Occipital lobe (tissue), 2 donors: ENCODE data around the gene ENOX2. TPM values are rescaled to one million over a fixed set of nuclear protein-coding genes. Genes with fewer than 3 reads are reported as not detected.

ENCODE experiments used
- DNase-seq: peaks from one replicate; lab custom pipeline; 2025; lab: John Stamatoyannopoulos, UW
- total RNA-seq: library from RNA; depleted of rRNA; stranded (reverse); fragments of >200 nt; gene quantifications from one replicate; pipeline ENCODE4 v1.2.3, GENCODE V29; 2014

ENOX2 gene
- total RNA-seq, 1 donor from 2014 or later = 5.1 TPM

DNA sequence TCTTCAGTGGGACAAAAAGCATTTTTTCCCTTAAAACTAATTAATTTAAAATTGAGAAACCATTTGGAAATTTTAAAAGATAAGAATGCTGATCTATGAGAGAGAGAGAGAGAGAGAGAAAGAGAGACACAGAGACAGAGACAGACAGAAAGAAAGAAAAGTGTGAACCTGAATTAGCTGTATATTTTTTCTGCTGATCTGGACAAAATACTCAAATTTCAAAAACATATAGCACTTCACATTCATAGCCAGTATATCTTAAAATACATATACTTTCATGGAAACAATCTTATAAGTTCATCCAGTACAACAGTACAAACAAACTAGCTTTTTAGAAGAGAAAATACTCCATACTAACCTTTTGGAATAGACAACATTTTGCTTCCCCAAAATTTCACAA is 18.4 kb downstream of the ENOX2 start:
- no peak for DNase-seq

DNA sequence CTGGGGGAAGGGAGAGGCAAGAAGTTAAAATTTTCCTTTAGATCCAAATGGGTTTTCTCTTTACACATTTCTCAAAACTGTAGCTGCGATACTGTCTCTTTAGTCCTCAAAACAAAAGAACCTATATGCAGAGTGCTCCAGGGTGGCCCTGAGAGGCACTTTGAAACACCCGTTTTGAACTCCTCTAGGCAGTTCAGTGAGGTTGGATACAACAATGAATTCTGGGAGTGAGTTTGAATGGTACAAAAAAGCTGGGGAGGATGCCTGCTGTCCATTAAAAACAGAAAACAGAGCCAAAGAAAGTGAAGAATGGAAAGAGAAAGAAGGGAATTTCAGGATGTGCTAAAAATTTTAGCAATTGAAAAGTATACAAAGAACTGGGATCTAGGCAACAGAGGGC is 23.1 kb downstream of the ENOX2 start:
- no peak for DNase-seq

DNA sequence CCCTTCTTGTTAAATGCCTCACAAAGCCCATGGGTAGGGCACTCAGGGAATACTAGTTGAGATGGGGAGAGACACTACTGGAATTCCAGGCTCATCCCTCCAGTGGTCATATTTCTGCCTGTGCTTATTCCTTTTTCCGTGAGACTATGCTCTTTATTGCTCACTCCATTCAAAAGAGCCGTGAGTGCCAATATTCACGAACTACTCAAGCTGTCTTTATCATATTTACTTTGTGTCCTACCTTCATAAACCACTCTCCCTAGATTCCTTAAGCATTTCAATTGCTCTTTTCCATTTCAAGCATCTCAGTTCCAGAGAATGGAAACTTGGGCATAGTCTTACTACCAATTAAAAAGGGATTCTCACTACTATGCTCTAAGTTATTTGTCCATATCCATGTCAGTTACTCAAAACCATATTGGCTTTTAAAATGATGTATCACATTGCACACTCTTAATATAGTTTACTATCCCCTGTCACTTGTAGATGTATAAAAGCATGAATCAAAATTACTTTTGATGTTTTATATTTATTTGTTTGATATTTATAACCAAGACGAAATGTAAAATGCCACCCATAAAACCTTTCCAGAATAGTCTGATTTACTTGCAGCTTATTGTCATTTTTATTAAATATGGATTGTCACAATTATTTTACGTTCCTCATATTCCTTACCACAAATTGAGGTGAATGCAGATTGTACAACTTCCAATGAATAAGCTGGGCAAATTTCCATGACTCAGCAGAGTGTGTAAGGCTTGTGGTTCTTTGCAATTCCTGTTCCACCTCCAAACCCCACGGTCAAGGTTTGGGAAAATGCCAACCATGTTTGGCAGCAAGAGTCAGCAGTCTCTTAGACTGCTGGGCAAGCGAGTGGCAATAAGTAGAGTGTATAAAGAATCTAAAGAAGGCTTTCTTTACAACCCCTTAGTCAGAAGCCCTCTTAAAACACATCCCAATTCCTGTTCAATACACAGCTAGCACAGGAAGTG is 24.4 kb downstream of the ENOX2 start:
- no peak for DNase-seq

DNA sequence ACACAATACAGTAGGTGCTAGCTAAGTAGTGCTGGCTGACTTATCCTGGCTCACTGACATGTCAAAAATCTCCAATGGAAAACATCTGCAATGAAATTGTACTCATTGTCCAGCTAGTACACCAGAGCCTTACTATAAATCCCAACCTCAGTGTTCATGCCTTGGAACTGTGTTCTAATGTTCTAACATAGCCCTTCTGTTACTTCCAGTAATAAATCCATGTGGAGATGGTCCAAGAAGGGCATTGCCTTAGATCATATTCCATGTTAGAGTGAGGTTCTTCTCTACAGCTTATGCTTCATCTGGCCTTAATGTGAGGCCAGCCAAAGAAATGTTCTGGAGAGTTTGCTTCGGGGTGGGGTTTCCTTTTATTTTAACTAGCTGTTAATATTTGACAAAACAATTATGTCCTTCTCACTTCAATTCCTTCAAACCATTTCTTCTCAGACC is 25.1 kb downstream of the ENOX2 start:
- DNase-seq = no peak

DNA sequence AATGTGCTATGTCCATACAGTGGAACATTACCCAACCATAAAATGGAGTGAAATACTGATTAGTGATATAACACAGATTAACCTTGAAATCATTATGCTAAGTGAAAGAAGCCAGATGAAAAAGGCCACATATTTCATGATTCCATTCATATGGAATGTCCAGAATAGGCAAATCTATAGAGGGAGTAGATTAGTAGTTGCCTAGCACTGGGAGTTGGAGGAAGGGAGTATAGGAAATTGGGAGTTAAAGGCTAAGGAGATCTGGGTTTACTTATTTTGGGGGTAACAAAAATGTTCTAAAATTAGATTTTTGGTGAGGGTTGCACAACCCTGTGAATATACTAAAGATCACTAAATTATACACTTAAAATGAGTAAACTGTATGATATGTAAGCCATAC is 26.8 kb downstream of the ENOX2 start:
- DNase-seq = no peak

DNA sequence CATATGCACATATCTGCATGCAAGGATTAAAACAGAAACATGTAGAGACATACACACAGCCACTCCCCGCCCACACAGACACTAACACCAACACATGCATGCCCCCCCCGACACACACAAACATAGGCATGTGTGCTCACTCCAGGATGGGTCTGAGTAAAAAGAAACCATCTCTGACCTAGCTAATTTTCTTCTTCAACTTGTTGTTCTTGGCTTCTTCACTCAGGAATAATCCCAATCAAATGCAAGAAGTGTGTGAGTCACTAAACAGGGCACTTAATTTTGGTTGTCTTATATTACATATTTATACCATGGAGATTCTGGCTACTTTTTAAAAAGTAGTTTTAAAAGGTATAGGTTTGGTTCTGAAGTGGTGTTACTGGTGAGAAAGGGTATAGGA is 28.3 kb downstream of the ENOX2 start:
- no peak for DNase-seq

DNA sequence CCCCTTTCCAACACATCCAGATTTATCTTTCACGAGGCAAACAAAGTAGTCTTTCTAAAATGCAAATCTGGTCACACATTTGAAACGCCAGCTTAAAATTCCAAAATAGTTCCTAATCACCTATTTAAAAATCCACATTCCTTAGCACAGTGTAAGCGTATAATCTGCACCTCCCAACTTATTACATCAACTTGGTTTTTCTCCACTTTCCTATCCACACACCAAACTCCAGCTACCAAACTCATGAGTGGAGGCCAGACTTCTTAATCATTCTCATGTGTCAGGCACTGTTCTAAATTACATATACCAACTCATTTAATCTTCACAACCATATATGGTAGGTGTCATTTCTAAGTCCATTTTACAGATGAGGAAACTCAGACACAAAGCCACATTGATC is 33.8 kb downstream of the ENOX2 start:
- DNase-seq = no peak

DNA sequence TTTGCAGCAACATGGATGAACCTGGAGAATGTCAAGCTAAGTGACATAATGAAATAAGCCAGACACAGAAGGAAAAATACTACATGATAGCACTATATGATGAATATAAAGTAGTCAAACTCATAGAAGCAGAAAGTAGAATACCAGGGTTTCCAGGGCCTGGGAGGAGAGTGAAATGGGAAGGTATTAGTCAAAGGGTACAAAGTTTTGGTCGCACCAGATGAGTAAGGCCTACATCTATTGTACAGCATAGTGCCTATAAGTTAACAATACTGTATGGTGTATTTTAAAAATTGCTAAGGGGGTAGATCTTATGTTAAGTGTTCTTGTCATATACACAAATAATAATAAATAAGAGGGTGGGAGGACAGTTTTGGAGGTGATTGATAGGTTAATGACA is 41.5 kb downstream of the ENOX2 start:
- DNase-seq = no peak

DNA sequence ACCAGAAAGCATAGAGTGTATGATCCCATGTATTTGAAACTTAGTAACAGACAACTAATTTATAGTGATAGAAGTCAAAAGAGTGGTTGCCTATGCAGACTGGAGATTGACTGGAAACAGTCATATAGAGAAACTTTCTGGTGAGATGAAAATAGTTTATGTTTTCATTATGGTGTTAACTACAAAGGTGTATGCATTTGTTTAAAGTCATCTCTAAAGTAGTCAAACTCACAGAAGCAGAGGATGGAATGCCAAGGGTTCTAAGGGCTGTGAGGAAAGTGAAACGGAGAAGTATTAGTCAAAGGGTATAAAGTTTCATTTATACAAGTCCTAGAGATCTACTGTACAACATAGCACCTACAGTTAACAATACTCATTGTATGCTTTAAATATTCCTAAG is 45.8 kb downstream of the ENOX2 start:
- no peak for DNase-seq

DNA sequence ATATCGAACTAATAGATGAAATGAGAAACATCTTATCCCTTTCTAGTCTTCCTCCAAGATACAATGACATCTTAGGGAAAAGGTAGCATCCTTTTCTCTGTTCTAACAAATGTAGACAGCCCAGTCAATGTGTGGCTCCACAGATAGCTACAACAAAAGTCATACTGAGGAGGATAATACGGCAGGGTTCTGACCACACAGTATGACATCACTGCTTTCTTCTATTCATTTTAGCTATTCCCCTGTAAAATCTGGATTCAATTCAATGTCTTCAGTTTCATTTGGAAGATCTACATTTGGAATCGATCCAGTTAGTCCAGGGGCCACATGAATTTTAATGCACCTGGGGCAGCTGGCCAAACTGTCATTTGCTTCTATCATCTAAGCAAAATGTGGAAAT is 51.4 kb downstream of the ENOX2 start:
- no peak for DNase-seq

DNA sequence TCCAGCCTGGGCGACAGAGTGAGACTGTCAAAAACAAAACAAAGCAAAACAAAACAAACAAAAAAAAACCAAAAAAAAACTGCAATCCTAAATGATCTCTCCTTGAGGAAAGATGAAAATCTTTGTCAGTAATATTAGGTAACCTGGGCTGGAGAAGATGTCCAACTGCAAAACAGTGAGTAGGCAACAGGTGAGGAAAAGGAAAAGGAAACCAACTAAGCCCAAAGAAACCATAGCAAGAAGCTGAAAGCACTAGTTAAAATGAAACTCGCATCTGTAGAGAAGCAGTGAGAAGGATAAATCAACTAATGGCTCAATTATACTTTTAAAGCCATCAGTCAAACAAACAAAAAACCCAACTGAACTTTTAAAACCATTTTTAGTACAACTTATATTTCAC is 54.2 kb downstream of the ENOX2 start:
- DNase-seq = no peak

DNA sequence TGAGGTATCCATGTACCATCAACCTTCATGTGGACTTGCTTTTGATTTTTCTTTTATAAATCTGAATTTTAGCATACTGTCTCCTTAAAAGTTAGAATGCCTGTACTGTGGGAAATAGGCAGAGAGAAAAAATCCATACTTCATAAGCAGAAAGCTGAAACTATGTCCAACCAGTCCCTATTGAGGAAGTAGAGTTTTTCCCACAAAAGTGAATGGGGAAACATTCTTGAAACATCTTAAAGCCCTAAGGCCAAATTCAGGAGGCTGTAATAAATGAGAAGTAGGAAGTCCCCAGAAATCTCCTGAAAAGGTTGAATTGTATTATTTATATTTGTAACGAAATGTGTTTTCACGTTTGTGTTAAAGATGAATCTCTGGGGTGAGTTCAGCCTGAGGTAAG is 56.3 kb downstream of the ENOX2 start:
- DNase-seq = no peak

DNA sequence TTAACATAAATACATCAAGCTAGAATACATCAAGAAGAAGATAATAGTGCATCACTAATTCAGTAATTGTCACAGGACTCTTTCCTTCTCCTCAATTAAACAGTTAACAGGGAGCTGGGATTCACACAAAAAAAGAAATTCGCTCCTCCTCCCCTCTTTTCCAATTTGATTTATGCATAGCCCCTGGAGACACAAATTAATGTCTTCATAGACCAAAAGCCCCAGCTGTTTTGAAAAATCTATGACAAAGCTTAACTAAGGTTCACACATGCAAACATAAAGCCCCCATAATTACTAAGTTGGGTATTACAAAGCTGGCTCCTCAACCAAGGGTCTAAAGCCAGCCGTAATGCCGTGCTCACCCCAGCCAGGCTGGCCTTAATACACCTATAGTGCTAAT is 61.2 kb downstream of the ENOX2 start:
- no peak for DNase-seq

DNA sequence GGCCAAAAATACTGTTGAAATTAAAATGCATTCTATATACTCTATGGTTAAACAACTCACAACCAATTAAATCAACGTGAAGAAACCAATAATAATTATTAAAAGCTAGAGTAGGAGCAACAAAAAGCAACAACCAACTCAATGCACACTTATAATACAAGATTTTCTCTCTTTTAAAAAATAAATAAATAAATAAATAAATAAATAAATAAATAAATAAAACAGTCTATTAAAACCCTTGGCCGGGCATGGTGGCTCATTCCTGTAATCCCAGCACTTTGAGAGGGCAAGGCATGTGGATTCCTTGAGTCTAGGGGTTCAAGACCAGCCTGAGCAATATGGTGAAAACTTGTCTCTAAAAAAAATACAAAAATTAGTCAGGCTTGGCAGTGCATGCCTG is 62.7 kb downstream of the ENOX2 start:
- DNase-seq = no peak

DNA sequence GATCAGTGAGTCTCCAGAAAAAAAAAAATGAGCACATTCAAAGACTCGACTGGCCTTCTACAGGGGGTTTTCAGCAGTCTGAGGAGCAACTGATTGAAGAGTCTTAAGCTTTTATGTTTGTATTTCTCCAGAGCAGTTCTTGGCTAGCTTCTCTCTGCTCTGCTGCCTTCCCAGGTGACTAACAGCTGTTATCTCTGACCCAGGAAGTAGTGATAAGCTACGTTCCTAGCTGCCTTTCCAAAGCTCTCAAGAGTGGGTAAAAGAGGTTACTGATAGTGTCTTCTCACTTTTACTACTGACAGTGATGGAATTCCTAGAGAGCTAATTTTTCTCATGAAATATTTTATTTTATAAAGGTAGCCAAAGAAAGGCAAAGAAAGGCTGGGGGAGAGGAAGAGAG is 66.6 kb downstream of the ENOX2 start:
- DNase-seq = no peak

DNA sequence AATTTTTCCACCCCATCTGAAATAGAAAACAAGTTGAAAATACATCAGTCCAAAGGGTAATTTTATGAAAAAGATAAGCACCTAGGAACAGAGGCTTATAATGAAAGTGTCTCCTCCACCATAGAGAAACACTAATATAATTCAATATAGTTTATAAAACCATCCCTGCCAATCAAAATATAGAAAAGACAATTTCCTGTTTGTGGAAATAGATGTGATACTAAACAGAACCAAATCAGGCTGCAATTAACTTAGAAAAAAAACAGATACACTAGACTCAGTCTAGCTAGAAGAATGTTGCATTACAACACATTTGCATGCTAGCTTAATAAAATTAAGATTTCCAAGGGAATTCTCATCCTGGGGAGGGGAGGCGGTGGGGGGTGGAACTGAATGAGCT is 68.2 kb downstream of the ENOX2 start:
- no peak for DNase-seq

DNA sequence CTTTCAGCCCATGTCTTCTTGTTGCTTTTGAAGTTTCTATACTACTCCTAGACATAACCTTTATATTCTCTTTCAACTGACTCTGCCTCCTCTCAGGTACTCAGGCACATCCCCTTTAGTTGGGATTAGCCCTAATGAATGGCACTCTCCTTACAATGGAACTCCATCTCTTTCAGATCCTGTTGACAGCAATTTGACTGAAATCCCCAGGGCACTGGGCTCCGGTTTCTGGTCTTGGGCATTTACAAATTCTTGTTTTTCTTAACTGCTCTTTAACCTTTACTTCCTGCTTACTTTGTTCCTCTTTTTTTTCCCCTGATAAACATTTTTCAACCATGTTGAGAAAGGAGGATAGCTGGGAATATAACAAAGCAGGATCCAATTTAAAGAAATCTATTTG is 68.9 kb downstream of the ENOX2 start:
- no peak for DNase-seq

DNA sequence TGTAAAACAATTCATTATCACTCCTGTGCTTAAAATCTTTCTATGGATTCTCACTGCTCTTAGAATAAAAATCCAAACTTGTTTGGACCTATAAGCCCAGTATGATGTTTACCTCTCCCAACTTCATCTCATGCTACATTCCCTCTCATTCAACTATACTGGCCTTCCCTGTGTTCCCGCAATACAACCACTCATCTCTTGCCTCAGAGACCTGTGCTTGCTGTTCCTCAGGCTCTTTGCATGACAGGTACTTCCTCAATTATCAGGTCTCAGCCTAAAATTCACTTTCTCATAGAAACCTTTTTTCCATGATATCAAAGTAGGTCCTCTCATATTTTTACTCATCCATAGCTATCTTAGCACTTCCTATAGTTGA is 71.7 kb downstream of the ENOX2 start:
- no peak for DNase-seq

DNA sequence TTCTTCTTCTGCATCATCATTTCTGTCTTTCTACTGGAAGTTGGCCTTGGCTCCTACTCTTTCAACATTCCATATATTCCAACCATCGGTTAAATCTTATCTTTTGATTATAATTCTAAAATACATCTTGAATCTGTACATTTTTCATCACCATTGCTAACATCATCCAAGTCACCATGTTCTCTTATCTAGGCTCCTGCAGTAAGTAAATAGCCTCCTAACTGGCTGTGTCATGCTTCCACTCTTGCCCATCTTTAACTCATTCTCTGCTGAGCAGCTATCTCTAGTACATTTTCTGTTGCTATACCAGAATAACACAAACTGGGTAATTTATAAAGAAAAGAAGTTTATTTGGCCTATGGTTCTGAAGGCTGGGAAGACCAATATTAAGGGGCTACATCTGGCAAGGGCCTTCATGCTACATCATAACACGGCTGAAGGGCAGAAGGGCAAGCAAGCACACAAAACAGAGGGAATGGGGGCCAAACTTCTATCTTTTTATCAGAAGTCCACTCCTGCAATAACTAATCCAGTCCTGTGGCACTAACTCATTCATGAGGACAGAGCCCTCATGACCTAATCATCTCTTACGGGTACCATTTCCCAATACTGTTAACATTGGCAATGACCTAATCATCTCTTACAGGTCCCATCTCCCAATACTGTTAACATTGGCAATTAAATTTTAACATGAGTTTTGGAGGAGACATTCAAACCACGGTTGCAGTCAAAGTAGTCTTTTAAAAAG is 72.2 kb downstream of the ENOX2 start:
- DNase-seq = no peak

DNA sequence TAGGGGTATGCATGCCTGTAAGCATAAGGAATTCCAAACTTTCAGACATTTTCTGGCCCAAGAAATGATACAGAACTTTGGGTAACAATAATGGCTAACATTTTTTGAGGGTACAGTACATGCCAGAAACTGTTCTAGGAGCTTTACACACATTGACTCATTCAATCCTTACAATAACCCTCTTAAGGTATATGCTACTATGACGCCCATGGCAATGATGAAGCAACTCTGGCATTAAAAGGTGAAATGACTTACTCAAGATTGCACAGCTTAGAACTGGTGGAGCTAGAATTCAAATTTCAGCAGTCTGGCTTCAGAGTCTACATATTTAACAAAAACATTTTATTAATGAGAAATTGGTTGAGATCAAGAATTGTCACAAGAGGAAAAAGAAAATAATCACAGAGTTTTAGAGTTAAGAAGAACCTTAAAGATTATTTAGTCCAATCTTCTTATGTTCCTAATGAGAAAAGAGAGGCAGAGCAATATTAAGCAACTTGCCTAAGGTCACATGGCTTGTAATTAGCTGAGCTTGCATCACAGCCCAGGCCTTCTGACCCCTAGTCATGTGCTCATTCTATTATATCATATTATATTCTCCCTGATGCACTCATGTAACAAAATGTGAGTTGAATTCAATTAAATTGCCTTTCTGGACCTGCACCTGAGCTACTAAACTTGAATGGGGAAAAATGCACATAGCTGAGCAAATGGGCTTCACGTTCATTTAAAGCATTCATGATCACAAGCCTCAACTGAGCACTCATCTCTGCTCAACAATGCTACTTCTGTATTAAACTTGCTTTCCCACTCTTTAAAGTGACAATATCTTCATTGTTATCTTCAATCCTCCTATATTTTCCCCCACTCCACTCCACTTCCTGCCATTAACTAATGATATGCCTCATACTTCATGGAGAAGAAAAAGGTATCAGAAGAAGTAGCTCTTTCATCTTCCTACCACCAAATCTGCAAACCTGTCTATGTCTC is 73.2 kb downstream of the ENOX2 start:
- DNase-seq = no peak

DNA sequence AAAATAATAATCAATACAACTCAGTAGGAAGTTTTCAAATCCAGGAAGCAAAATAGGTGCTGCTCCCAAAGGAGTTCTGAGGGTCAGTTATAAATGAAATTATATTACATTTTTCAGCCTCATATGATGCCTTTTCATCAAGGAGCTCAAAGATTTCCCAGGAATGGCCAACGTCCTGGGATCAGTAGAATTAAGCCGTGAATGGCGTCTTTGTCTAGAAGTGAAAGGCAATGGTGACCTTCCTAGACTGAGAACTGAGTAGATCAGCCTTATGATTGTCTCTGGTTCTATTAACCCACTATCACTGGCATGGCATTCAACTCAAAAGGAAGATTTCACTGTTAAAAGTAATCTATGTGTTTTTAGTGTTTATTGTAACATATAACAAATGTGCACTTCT is 74.4 kb downstream of the ENOX2 start:
- no peak for DNase-seq

DNA sequence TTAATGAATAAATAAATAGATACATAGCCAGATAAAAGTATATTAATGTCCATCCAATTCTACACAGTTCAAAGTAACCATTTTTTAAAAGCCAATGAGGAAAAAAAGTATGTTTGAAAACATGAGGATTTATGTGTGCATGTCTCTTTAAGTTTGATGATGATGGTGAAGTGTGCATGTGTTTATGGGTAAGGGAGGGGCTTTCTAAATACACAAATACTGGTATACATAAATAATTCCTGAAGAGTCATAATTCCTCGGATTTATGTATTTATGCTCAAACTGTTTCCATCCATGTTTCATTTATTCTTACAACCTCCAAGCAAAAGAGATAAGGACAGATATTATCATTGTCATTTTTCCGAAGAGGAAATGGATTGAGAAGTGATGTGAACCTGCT is 75.4 kb downstream of the ENOX2 start:
- DNase-seq = no peak
